Measurements from ENCODE around the gene DRD3. TPM values are rescaled to one million over a fixed set of nuclear protein-coding genes. Genes with fewer than 3 reads are reported as not detected.

Gene DRD3
- total and polyA plus RNA-seq, 2 of the 8 experiments (the other 6 are each of a cell fraction or from before 2014, with no cell fraction given): 0.32 to 1.3 TPM

GRCh38 chr3:114080201-114080600 is 98.7 kb downstream of the DRD3 start:
- CTCF ChIA-PET (ENCODE audit: partially characterized antibody): no interaction called here
- H4K5ac ChIP-seq (ENCODE audit: insufficient read length, low read depth, low read length): no peak overlapping the region
- no peak overlapping the region for H2BK15ac ChIP-seq (ENCODE audit: low read length)
- H3K9ac ChIP-seq (replicated peaks in 1 of 4; ENCODE audit: extremely low read depth in 1 of 4, low read depth in 3 of 4, low read length in 3 of 4): no peak overlapping the region
- H3K27ac ChIP-seq (ENCODE audit: low read depth, low read length): no peak overlapping the region
- H3K18ac ChIP-seq (ENCODE audit: extremely low read depth, low read length): no peak overlapping the region
- H2BK12ac ChIP-seq (ENCODE audit: low read depth, low read length): no peak overlapping the region
- no peak overlapping the region for H2AFZ ChIP-seq (ENCODE audit: low read length)
- no peaks in the 10 kb centered on the region for H3K23me2 ChIP-seq (ENCODE audit: low read depth, low read length)
- H3K79me1 ChIP-seq (ENCODE audit: low read depth, low read length): no peaks in the 10 kb centered on the region
- peaks cover 7 to 86% (median 52%) of the 10 kb centered on the region in 4 experiments for H3K36me3 ChIP-seq (ENCODE audit: control insufficient read depth in 2 of 4, insufficient read depth in 4 of 4, low read length in 3 of 4)
- H2AK5ac ChIP-seq (ENCODE audit: low read depth, low read length): no peak overlapping the region
- POLR2A ChIA-PET (ENCODE audit: partially characterized antibody): no interaction called here
- H3K23ac ChIP-seq (ENCODE audit: insufficient read length): no peak overlapping the region
- H2BK5ac ChIP-seq (ENCODE audit: low read depth, low read length): no peak overlapping the region
- H2BK20ac ChIP-seq (ENCODE audit: low read length): no peak overlapping the region
- H4K20me1 ChIP-seq (replicated peaks in 1 of 2; ENCODE audit: control insufficient read depth in 1 of 2, insufficient read depth in 2 of 2, low read length in 2 of 2): no peaks in the 10 kb centered on the region
- H3K4me1 ChIP-seq (replicated peaks in 1 of 4; ENCODE audit: control insufficient read depth in 3 of 4, insufficient read depth in 4 of 4, low read length in 3 of 4): no peaks in the 10 kb centered on the region
- H3K14ac ChIP-seq (ENCODE audit: insufficient read length): no peak overlapping the region
- no peak overlapping the region for H3K4me2 ChIP-seq (ENCODE audit: insufficient read depth in 1 of 2, low read depth in 2 of 2, low read length in 2 of 2)
- no peak overlapping the region for H4K91ac ChIP-seq (replicated peaks; ENCODE audit: insufficient read length, low read length)
- no peaks in the 10 kb centered on the region for H3K9me3 ChIP-seq (ENCODE audit: insufficient read depth in 2 of 2, low read depth in 1 of 2, low read length in 1 of 2)
- FAIRE-seq: no peak
- H3K27me3 ChIP-seq (replicated peaks in 1 of 4; ENCODE audit: control insufficient read depth in 3 of 4, extremely low read depth in 1 of 4, insufficient read depth in 3 of 4, low read length in 3 of 4): no peaks in the 10 kb centered on the region
- H3K4ac ChIP-seq (replicated peaks; ENCODE audit: insufficient read length, low read depth, low read length): no peak overlapping the region
- H3K56ac ChIP-seq (replicated peaks; ENCODE audit: insufficient read length, low read depth, low read length): no peak overlapping the region
- no peak overlapping the region for H3K4me3 ChIP-seq (ENCODE audit: extremely low read depth in 1 of 4, insufficient read depth in 2 of 4, low read depth in 3 of 4, low read length in 4 of 4)
- H3K79me2 ChIP-seq (ENCODE audit: control insufficient read depth in 1 of 2, insufficient read depth in 2 of 2, low read length in 2 of 2): no peaks in the 10 kb centered on the region
- no peak for DNase-seq (ENCODE audit: low read depth in 1 of 2, low spot score in 2 of 2)
- H4K8ac ChIP-seq (ENCODE audit: extremely low read depth, insufficient read depth, low read length): no peak overlapping the region
- no peak overlapping the region for H2BK120ac ChIP-seq (replicated peaks; ENCODE audit: low read depth, low read length)
- no peak for TF ChIP-seq CBX5 (IDR thresholded peaks at IDR 0.05; ENCODE audit: low read depth, low read length)
- TF ChIP-seq BRCA1 (IDR thresholded peaks at IDR 0.05; ENCODE audit: low read depth, low read length): no peak
- TF ChIP-seq CTCF (IDR thresholded peaks at IDR 0.05; ENCODE audit: control extremely low read depth in 1 of 3, insufficient read depth in 1 of 3, low read depth in 1 of 3, low read length in 3 of 3): no peak
- TF ChIP-seq MAX (IDR thresholded peaks at IDR 0.05): no peak
- no peak for TF ChIP-seq KDM5A (IDR thresholded peaks at IDR 0.05; ENCODE audit: low read length)
- no peak for TF ChIP-seq SAP30 (IDR thresholded peaks at IDR 0.05; ENCODE audit: insufficient read depth, insufficient replicate concordance, low read length)
- no peak for TF ChIP-seq FOSL1 (IDR thresholded peaks at IDR 0.05; ENCODE audit: insufficient read depth, low read depth, low read length)
- TF ChIP-seq SP2 (IDR thresholded peaks at IDR 0.05; ENCODE audit: low read length): no peak
- no peak for TF ChIP-seq PHF8 (conservative IDR thresholded peaks at IDR 0.05; ENCODE audit: low read depth, low read length)
- TF ChIP-seq ZNF274 (IDR thresholded peaks at IDR 0.05; ENCODE audit: borderline replicate concordance, extremely low read depth, low read length): no peak
- no peak for TF ChIP-seq HDAC2 (IDR thresholded peaks at IDR 0.05; ENCODE audit: borderline replicate concordance in 1 of 2, low read depth in 2 of 2, low read length in 2 of 2)
- TF ChIP-seq RXRA (IDR thresholded peaks at IDR 0.05; ENCODE audit: insufficient read depth, low read depth, low read length): no peak
- no peak for TF ChIP-seq NRF1 (IDR thresholded peaks at IDR 0.05; ENCODE audit: low read depth, low read length)
